Activated effector memory CD4-positive, alpha-beta T cell treated with anti-CD3 and anti-CD28 coated beads, Interleukin-2, amount 50 U/mL, for 16 hours (primary cell): Measurements from ENCODE around the gene KLK15.

ENCODE experiments used
- DNase-seq: peaks from one replicate; pipeline ENCODE4 v3.0.0-alpha.2; 2020

KLK15 gene

GRCh38 chr19:50833117-50833801 lies at the start of gene KLK15:
KLK15 (minus strand) TSS chr19:50833574; CDS start chr19:50831492, 2,082 bp downstream.
- DNase-seq, result no peak

- DNase-seq, result no peak
Measured at GRCh38 chr19:50882188-50882587, 48.8 kb upstream of the KLK15 start.

GRCh38 chr19:50880241-50880640 lies 46.9 kb upstream of the KLK15 start:
- DNase-seq, result no peak

GRCh38 chr19:50878851-50879250 lies 45.5 kb upstream of the KLK15 start:
- no peak for DNase-seq

- no peak for DNase-seq
Measured at GRCh38 chr19:50877338-50877737, 44.0 kb upstream of the KLK15 start.

GRCh38 chr19:50876456-50876855 lies 43.1 kb upstream of the KLK15 start:
- no peak for DNase-seq

- no peak for DNase-seq
Measured at GRCh38 chr19:50875795-50876422, 42.5 kb upstream of the KLK15 start.

GRCh38 chr19:50874211-50874610 lies 40.8 kb upstream of the KLK15 start:
- DNase-seq, result no peak

GRCh38 chr19:50873056-50873455 lies 39.7 kb upstream of the KLK15 start, which contains the start of gene KLK2:
KLK2 (plus strand) TSS chr19:50873439; CDS start chr19:50873474, 35 bp downstream.
- no peak for DNase-seq

- DNase-seq, result no peak
Measured at GRCh38 chr19:50870417-50871089, 37.2 kb upstream of the KLK15 start.

- DNase-seq, result no peak
Measured at GRCh38 chr19:50869479-50869878, 36.1 kb upstream of the KLK15 start.

- DNase-seq, result no peak
Measured at GRCh38 chr19:50861496-50862286, 28.3 kb upstream of the KLK15 start.

GRCh38 chr19:50861010-50861409 lies 27.6 kb upstream of the KLK15 start:
- no peak for DNase-seq

- DNase-seq, result no peak
Measured at GRCh38 chr19:50859849-50860248, 26.5 kb upstream of the KLK15 start.

- no peak for DNase-seq
Measured at GRCh38 chr19:50858886-50859285, 25.5 kb upstream of the KLK15 start.

GRCh38 chr19:50857366-50857765 lies 24.0 kb upstream of the KLK15 start:
- no peak for DNase-seq

GRCh38 chr19:50854636-50855410 lies 21.4 kb upstream of the KLK15 start, which contains the start of gene KLK3:
KLK3 (plus strand) TSS chr19:50854915; CDS start chr19:50854956, 41 bp downstream.
- DNase-seq, result no peak

- no peak for DNase-seq
Measured at GRCh38 chr19:50851620-50852019, 18.2 kb upstream of the KLK15 start.

GRCh38 chr19:50850738-50851137 lies 17.4 kb upstream of the KLK15 start:
- DNase-seq, result no peak

- no peak for DNase-seq
Measured at GRCh38 chr19:50844296-50844935, 11.0 kb upstream of the KLK15 start.

- DNase-seq, result no peak
Measured at GRCh38 chr19:50843701-50844221, 10.4 kb upstream of the KLK15 start.
